AG08395 (cell line): ENCODE data around the gene KLHL7.

Experiments
- DNase-seq: peaks from one replicate; pipeline ENCODE4 v3.0.0; 2012; ENCODE audit warnings: mixed read lengths, low spot score

KLHL7 gene

GRCh38 chr7:23105644-23106056 lies at the start of gene KLHL7:
Gene KLHL7, plus strand, starts transcription at chr7:23105785. Its CDS starts 242 bp downstream, at chr7:23106027.
- peak; percentile 97 for DNase-seq

GRCh38 chr7:23058408-23059096 lies 47.0 kb upstream of the KLHL7 start:
- DNase-seq, result peak; percentile 44

GRCh38 chr7:23061327-23061726 lies 44.3 kb upstream of the KLHL7 start:
- DNase-seq, result no peak

- DNase-seq, result no peak
These were observed 43.1 kb upstream of the KLHL7 start for GRCh38 chr7:23062452-23062851.

GRCh38 chr7:23065974-23066373 lies 39.6 kb upstream of the KLHL7 start:
- DNase-seq, result peak; percentile 48

GRCh38 chr7:23067271-23067670 lies 38.3 kb upstream of the KLHL7 start:
- DNase-seq, result peak; percentile 70

- DNase-seq, result peak; percentile 10
These were observed 33.5 kb upstream of the KLHL7 start for GRCh38 chr7:23072048-23072447.

GRCh38 chr7:23072922-23073321 lies 32.7 kb upstream of the KLHL7 start:
- DNase-seq, result no peak

- DNase-seq, result peak; percentile 2
These were observed 30.9 kb upstream of the KLHL7 start for GRCh38 chr7:23074443-23075261.

- no peak for DNase-seq
These were observed 30.0 kb upstream of the KLHL7 start for GRCh38 chr7:23075571-23075970.

GRCh38 chr7:23076772-23077171 lies 28.8 kb upstream of the KLHL7 start:
- no peak for DNase-seq

- no peak for DNase-seq
These were observed 12.5 kb upstream of the KLHL7 start for GRCh38 chr7:23093111-23093510.

GRCh38 chr7:23093546-23093945 lies 12.0 kb upstream of the KLHL7 start:
- DNase-seq, result peak; percentile 25

GRCh38 chr7:23096518-23097290 lies 8.9 kb upstream of the KLHL7 start:
- no peak for DNase-seq

GRCh38 chr7:23098029-23098428 lies 7.6 kb upstream of the KLHL7 start:
- DNase-seq, result no peak

GRCh38 chr7:23098460-23098859 lies 7.1 kb upstream of the KLHL7 start:
- no peak for DNase-seq

GRCh38 chr7:23100697-23101096 lies 4.9 kb upstream of the KLHL7 start:
- DNase-seq, result no peak

- no peak for DNase-seq
These were observed 420 bp upstream of the KLHL7 start for GRCh38 chr7:23105086-23105643.

- peak; percentile 52 for DNase-seq
These were observed 655 bp downstream of the KLHL7 start for GRCh38 chr7:23106057-23106822.

- DNase-seq, result no peak
These were observed 1.5 kb downstream of the KLHL7 start for GRCh38 chr7:23106823-23107663.

- DNase-seq, result no peak
These were observed 2.2 kb downstream of the KLHL7 start for GRCh38 chr7:23107781-23108180.
